Measurements from ENCODE around the gene CARD8.

Gene CARD8

DNA sequence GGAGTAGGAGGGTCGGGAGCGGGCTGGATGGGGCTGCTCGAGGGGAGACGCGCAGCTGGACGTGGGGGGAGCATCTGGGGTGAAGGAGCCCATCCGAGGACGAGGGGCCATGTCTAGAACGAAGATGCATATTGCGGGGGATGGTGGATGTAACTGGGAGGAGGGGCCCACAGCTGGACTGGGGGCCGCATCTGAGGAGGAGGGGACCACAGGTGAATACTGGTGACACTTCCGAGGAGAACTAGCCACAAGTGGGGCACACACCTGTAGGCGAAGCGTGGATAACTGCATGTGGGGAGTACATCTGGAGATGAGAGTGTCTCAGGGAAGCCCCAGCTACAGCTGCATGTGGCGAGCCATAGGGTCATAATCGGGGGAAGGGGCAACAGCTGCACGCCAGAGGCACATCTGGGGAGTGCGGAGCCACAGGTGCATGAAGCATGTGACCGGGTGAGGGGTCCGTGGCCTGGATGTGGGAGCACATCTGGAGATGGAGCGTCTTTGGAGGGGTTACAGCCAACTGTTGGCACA, 84.8 kb downstream of the CARD8 start:
- no peak for DNase-seq (ENCODE audit: low spot score)

DNA sequence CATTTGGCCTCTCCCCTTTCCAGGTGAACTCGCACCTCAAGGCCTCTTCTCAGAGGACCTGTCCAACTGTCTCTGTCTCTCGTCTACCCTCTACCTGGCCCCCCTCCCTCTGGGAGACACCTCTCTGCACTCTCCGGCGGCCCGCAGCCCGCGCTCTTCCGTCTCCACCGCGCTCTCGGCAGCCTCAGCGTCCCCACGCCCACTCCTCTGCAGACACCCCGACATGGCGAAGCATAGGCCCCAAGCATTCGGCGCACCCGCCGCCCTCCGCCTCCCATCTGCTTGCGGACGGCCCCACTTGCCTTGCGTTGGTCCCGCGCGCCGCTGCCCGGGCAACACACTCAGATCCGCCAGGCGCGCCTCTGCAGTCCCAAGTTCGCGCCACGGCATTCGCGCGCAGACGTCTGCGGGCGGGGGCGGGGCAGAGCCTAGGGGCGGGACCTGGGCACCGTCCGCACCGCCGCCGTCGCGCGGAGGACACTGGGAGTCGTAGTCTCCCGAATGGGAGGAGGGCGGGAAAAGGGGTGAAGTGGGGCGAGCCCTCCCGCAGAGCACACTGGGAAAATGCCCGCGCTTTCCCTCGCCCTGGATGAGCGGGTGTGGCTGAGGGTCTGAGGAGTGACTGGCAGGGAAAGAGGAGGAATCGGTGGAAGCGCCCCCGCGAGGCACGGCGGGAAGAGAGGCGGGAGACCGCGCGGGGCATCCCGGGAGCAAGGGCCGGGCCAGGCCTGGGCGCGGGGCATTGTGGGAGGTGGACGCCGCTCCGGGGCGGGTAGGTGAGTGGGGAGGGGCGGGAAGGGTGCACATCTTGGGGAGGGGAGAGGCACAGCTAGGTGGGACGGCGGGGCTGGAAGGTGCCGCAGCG, 85.5 kb downstream of the CARD8 start, which contains the start of the genes LIG1 and ZSWIM9:
TSS of gene LIG1 (minus strand) at position 406 of the 865 bp plus-strand sequence. CDS start 4,778 bp downstream, outside the sequence.
TSS of gene ZSWIM9 (plus strand) at position 742 of the 865 bp plus-strand sequence. CDS start 1,123 bp downstream, outside the sequence.
- DNase-seq (ENCODE audit: low spot score): peak; percentile 96

DNA sequence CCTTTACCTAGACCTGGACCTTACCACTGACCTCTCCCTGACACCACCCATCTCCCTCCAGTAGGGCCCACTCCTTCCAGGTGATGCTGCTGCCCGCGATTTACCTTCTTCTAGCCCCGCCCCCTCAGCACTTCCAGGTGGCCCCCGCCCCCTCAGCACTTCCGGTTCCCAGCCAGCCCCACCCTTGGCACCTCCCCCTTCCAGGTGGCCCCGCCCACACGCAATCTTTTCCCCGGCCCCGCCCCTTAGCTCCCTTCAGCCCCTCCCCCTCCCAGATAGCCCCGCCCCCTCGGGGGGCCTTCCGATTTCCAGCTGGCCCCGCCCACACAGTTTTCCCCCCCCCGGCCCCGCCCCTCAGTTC, 86.2 kb downstream of the CARD8 start:
- DNase-seq (ENCODE audit: low spot score): peak; percentile 76

DNA sequence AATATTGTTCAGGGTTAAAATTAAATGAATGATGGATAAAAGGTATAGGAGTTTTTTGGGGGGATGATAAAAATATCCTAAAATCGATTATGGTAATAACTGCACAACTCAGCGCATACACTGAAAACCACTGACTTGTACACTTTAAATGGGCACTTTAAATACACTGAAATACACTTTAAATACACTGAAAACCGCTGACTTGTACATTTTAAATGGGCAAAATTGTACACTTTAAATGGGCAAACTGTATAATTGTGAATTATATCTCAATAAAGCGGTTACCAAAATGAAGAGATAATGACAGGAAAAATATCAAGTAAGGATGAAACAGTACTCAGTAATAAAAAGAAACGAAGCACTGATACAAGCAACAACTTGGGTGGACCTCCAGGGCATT, 87.0 kb downstream of the CARD8 start:
- DNase-seq (ENCODE audit: low spot score): no peak

DNA sequence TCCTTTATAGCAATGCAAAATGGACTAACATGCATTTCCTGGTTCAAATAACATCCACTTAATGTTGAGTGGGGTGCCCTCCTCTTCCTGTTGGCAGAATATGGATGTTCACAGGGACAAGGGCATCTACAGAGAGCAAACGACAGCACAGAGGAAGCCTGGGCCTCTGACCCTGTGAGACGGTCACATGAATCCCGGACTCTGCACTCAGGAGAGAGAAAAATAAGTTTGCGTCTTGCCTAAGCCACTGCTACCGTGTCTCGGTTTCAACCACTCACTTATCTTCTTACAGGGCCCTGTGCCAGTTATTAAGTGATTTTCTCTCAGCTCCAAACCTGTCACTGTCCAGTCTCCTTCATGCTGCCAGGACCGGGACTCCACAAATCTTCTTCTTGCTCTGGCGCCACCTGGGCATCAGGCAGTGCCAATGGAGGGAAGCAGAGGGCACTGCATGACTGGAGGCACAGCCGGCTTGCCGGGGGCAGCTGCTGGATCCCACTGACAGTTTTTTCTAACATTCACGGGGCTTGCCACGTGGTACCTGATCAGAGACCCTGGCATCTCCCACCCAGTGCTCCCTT, 97.4 kb downstream of the CARD8 start:
- DNase-seq (ENCODE audit: low spot score): no peak
